HL-60/S4 treated with phorbol 12-myristate 13-acetate at 8.2 ng/mL for 4 days and 3 days (cell line): ENCODE measurements around the gene CACNA1A.

Source experiments
- in situ Hi-C: fragments of 300-500 bp; cut with MboI; formaldehyde crosslinking; loops from 2 replicates; pipeline ENCODE4 v1.15.0; 2022; ENCODE audit warnings: low sequenced_read_pairs

The CACNA1A gene

DNA sequence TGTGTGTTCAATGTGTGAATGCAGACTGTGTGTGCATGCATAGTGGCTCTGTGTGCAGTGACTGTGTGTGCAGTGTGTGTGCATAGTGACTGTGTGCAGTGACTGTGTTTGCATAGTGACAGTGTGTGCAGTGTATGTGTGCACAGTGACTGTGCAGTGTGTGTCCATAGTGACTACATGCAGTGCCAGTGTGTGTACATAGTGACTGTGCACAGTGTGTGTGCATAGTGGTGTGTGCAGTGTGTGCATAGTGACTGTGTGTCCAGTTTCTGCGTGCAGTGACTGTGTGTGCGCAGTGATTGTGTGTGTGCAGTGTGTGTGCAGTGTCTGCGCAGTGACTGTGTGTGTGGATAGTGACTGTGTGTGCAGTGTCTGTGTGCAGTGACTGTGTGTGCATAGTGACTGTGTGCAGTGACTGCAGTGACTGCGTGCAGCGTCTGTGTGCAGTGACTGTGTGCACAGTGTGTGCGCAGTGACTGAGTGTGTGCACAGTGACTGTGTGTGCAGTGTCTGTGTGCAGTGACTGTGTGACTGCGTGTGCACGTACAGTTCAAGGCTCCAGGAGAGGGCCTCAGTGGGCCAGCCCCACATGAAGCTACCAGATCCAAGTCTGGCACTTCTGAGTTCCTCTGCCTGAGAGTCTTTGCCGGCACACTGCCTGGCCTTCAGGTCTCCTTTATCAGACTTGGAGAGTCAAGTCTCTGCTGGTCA lies 265.8 kb downstream of the CACNA1A start:
- in situ Hi-C loops: no loop called here

DNA sequence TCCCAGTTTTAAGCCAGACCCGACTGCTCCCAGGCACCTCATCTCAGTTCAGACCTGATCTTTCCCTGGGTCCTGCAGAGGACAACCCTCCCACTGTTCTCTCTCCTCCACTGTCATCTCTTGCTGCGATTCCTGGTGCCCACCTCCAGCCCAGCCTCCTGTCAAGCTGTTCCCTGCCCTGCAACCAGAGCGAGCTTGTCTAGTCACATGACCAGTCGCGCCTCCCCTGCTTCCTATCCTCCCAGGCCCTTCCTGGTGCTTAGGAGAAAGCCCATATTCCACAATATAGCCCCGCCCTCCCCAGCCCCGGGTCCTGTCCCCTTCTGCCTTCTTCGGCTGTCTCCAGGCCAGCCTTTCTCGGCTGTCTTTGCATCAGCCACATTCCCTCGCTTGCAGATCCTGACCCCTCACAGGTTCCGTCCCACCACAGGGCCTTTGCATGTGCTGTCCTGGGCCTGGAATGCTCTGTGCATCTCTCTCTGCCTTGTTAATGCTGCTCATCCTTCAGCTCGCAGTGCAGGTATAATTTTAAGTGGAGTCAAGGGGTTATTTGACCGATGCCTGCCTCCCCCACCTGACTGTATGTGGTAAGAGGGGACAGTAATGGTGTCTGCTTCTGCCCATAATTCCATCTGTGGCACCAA lies 267.3 kb downstream of the CACNA1A start:
- in situ Hi-C loops: no loop called here

GRCh38 chr19:13234518-13234917 lies 271.8 kb downstream of the CACNA1A start:
- in situ Hi-C loops: no loop called here

DNA sequence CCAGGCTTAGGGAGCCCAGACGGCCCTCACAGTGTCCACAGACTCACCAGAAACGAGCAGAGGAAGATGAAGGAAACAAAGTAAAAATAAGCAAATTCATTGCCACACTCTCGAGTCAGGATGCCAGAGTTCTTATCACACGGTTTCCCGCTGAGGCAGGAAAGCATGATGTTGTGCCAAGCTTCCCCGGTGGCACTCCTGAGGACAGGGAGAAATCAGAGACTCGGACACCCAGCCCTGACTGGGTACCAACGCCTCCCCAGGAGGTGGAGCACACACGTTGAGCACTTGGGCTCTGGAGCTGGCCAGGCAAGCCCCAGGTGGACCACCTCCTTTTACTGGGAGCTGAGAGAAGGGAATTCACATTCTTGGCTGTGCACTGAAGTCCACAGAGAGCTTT lies 274.6 kb downstream of the CACNA1A start:
- in situ Hi-C loops: no loop called here

GRCh38 chr19:13229246-13229645 lies 277.0 kb downstream of the CACNA1A start:
- in situ Hi-C loops: no loop called here

- in situ Hi-C loops: no loop called here
Measured at GRCh38 chr19:13228561-13228960, 277.7 kb downstream of the CACNA1A start.

GRCh38 chr19:13226983-13227382 lies 279.3 kb downstream of the CACNA1A start:
- in situ Hi-C loops: no loop called here

GRCh38 chr19:13225973-13226865 lies 280.1 kb downstream of the CACNA1A start:
- in situ Hi-C loops: no loop called here

DNA sequence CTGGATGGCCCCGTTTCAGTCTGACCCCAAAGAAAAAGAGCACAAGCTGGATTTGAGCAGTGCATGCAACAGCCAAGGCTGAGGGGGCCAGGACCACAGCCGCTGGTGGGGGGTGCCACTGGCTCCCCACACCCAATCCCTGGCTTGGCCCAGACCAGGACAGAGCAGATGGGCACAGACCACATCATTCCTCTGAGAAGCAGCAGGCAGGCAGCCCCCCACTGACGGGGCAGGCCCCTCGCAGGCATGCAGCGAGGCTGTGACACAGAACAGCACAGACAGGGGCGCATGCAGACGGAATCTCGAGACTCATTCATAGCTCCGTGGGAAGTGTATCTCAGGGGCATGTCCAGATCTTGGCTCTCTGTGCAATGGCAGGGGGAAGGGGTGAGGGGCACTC lies 281.2 kb downstream of the CACNA1A start:
- in situ Hi-C loops: no loop called here

DNA sequence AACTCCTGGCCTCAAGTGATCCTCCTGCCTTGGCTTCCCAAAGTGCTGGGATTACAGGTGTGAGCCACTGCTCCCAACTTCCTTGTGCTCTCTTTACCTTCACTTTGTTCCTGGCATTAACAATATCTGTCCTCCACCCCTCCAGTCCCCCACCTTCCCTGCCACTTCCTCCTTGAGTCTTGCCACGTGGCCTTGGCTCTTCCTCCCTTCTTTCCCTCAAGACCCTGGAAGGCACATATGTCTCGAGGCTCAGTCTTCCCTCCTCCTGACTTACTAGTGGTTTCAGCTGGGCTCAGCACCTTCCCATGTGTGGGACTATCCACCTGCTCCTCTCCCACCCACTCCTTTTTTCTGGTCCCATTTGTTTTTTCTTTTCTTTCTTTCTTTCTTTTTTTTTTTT lies 285.4 kb downstream of the CACNA1A start:
- in situ Hi-C loops: no loop called here

DNA sequence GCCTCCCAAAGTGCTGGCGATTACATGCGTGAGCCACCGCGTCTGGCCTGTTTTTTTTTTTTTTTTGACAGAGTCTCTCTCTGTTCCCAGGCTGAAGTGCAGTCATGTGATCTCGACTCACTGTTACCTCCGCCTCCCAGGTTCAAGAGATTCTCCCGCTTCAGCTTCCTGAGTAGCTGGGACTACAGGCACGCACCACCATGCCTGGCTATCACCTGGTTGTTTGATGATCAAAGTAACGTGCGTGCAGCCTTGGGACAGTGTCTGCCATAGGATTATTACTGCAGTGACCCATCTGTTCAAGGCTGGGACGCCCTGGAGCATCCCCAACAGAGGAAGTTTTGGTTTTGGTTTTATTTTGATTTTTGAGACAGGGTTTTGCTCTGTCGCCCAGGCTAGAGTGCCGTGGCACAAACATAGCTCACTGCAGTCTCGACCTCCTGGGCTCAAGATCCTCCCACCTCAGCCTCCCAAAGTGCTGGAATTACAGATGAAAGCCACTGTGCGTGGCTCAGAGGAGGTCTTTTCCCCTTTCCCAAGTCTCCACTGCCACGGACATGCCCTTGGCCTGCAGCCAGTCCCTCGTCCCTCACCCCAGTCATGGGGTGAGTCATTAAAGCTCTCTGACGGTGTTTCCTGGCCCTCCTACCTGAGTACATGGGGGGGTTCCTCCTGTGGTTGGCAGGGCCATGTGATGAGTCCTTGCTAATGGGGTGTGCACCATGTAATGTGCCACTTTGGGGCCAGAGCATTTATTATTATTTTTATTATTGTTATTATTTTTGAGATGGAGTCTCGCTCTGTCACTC lies 290.5 kb downstream of the CACNA1A start:
- in situ Hi-C loops: no loop called here

DNA sequence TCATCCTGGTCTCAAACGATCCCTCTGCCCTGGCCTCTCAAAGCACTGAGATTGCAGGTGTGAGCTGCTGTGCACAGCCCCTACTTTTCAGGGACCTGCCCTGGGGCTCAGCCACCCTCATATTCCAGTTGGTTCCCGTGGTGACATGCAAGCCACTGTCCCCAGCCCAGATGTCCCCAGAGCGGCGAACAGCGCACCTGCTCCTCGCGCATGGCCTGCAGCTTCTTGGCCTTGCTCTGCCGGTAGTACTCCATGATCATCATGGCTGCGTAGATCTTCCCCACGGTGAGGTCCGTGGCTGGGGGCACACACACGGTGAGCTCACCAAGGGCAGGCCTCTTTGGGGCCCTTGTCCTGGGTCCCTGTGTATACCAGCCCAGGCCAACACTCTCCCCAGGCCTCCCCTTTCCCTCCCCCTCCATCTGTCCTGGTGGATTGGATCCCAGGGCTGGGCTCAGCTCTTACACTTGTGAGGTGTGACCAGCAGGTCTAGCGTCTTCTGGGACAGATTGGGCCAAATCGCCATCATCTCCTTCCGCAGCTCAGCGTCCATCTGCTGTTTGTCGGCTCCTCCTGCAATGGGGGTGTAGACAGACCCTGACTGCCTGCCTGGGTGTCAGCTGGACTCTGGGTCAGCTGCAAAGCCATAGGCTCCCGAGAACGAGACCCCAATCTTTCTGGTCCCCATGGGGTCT lies 292.1 kb downstream of the CACNA1A start:
- in situ Hi-C loops: no loop called here

DNA sequence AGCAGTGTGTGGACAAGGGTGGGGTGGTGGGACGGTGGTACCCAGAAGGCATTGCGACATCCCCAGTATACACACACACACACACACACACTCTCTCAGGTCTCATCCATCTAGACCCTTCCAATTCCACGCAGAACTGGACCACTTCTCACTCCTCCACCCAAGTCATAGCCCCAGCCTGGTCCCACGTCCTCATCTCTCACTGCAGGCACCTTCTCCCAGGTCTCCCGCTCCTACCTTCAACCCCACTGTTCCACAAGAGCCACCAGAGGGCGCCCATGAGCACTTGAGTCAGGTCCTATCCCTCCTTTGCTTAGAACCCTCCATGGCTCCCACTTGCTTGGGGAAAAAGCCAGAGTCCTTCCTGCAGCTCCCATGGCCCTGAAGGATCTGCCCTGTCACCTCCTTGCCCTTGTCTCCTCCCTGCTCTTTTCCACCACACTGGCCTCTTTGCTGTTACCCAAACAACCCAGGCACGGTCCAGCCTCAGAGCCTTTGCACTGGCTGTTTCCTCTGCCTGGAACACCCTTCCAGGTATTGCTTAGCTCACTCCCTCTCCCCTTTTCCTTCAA lies 293.4 kb downstream of the CACNA1A start:
- in situ Hi-C loops: no loop called here

DNA sequence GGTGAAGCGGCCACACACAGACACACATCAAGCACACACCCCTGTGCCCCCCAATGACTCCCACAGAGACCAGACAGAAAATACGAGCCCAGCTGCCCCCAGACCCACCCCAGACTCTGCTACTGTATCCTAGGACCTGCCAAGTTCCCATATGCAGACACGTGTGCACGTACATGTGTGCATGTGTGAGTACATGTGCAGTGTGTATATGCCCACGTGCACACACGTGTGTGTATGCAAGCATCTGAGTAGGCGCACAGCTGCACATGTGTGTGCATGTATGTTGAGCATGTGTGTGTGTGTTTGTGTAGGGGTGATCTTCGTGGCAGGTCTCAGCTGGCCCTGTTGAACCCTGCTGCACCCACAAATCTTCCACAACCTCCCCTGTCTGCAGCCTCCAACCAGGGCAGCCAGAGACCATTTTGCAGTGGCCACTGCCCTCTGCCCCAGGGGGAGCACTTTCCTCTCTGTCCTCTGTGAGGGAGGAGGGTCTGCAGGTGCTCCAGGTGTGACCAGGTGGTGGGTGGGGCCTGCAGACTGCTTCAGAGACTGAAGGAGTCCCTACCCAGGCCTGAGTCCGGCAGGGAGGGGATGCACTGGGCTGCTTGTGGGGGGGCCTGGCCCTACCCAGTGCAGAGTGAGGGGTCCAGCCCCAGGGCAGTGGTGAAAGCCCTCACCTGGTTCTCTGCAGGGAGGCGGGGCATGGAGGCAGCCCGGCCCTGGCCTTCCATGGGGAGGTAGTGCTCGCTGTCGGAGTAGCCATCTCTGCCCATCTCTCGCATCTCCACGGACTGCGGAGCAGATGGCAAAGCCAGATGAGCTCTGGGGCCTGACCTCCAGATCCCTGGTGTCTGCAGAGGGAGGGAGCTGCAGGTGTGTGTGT lies 294.6 kb downstream of the CACNA1A start:
- in situ Hi-C loops: no loop called here

DNA sequence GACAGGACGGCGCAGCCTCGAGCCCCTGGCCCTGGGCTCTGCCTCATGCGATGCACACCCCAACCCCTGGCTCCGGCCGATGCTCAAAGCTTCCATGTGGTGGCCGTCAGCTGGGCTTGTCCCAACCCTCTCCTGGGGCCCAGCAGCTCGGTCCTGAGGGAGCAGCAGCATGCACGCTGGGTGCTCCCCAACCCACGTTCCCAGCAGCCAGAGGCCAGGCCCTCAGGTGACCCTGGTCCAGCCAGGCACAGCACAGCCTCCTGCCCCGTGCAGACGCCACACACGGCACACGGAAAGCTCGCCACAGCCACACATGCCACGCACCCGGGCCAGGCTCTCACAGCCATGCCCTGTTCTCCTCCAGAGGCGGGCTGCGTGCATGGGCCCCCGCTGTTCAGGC lies 295.3 kb downstream of the CACNA1A start:
- in situ Hi-C loops: no loop called here

- in situ Hi-C loops: no loop called here
Measured at GRCh38 chr19:13210339-13210775, 295.9 kb downstream of the CACNA1A start.

DNA sequence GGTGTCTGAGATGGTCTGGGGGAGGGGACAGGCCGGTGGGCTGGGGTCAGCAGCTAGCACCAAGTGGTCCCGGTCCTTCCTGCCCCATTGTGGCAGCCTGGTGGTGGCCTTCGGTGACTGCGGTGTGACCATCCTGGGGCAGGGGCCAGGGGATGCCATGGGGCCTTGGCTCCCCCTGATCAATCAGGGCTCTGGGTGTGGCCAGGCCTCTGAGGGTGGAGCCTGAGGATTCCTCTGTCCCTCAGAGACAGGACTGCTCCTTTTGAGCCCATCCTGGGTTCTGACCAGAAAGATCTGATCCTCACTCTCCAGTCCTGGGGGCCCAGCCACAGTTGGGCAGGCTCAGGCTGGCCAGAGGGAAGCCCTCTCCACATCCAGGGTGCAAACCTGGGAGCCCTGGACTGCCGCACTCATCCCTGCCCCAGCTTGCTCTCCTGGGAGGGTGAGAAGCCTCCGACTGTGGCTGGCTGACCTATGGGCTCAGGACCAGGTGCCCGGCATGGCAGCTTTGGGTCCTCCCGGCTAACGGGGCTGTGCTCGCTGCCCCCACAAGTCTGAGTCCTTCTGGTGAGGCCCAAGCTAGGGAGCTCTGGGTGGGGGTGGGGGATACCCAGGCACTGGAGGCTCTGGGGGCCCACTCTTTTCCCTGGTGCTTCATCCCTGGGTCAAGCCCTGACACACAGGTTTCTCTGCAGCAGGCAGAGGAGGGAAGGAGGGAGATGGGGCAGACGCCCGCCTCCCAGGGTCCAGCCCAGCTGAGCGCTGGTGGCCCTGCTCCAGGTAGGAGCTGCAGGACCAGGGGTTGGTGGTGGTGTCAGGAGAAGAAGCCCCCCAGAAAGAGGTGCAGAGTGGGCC lies 296.6 kb downstream of the CACNA1A start:
- in situ Hi-C loops: no loop called here
